Neural cell (in vitro differentiated cells): ENCODE results near the gene HAND2. TPM values are rescaled to one million over a fixed set of nuclear protein-coding genes. Genes with fewer than 3 reads are reported as not detected.

Experiments
- H2AFZ ChIP-seq: fragments of 200-600, 300-800 bp; sonication (generic), shearing (Covaris generic); 2 replicates; pipeline ENCODE4 v1.6.0; 2014; ENCODE audit warnings: low read depth, mild to moderate bottlenecking, antibody characterized with exemption, low read length, moderate library complexity
- H3F3A ChIP-seq: fragments of 200-600 bp; shearing (Covaris generic); 2 replicates; pipeline ENCODE4 v1.6.1; 2016; ENCODE audit warnings: mild to moderate bottlenecking, moderate library complexity, mixed read lengths, antibody characterized with exemption, low read length; ENCODE audit not compliant: insufficient read depth, poor library complexity, severe bottlenecking
- H3K27ac ChIP-seq: fragments of 200-600, 300-800 bp; sonication (generic), shearing (Covaris generic); 2 replicates; pipeline ENCODE4 v1.5.1; 2014; ENCODE audit warnings: mild to moderate bottlenecking, low read length, moderate library complexity
- H3K27me3 ChIP-seq: fragments of 300-800, 200-600 bp; sonication (generic), shearing (Covaris generic); 2 replicates; pipeline ENCODE4 v1.6.0; 2014; ENCODE audit warnings: mild to moderate bottlenecking, low read depth, low read length, moderate library complexity; ENCODE audit not compliant: insufficient read depth
- H3K36me3 ChIP-seq: fragments of 300-800, 200-600 bp; sonication (generic), shearing (Covaris generic); 2 replicates; pipeline ENCODE4 v1.5.1; 2014; ENCODE audit warnings: mild to moderate bottlenecking, antibody characterized with exemption, low read length, moderate library complexity; ENCODE audit not compliant: insufficient read depth
- H3K4me2 ChIP-seq: fragments of 300-800, 200-600 bp; sonication (generic), shearing (Covaris generic); 2 replicates; pipeline ENCODE4 v1.6.0; 2014; ENCODE audit warnings: mild to moderate bottlenecking, low read length
- H3K4me3 ChIP-seq: fragments of 300-800, 200-600 bp; sonication (generic), shearing (Covaris generic); 2 replicates; pipeline ENCODE4 v1.5.1; 2014; ENCODE audit warnings: mild to moderate bottlenecking, low read length, moderate library complexity
- H3K79me2 ChIP-seq: fragments of 200-600 bp; shearing (Covaris generic); replicated peaks from 2 replicates; pipeline ENCODE4 v1.6.0; 2014; ENCODE audit warnings: mild to moderate bottlenecking, low read length, moderate library complexity; ENCODE audit not compliant: insufficient read depth
- H3K9ac ChIP-seq: fragments of 300-800, 200-600 bp; sonication (generic), shearing (Covaris generic); 2 replicates; pipeline ENCODE4 v1.6.1; 2016; ENCODE audit warnings: mild to moderate bottlenecking, low read length, mixed read lengths
- H3K9me2 ChIP-seq: fragments of 200-600 bp; shearing (Covaris generic); 2 replicates; pipeline ENCODE4 v1.6.1; 2016; ENCODE audit warnings: mild to moderate bottlenecking, low read length, mixed read lengths; ENCODE audit not compliant: insufficient read depth
- H3K9me3 ChIP-seq: fragments of 200-600, 300-800 bp; sonication (generic), shearing (Covaris generic); 2 replicates; pipeline ENCODE4 v1.6.1; 2016; ENCODE audit warnings: mild to moderate bottlenecking, mixed run types, low read length, moderate library complexity, mixed read lengths
- H4K20me1 ChIP-seq: fragments of 200-600 bp; shearing (Covaris generic); 2 replicates; pipeline ENCODE4 v1.6.1; 2016; ENCODE audit warnings: mild to moderate bottlenecking, mixed run types; ENCODE audit not compliant: insufficient read depth
- CTCF ChIP-seq: fragments of 450-650 bp; IDR thresholded peaks from 2 replicates; pipeline ENCODE4 v1.5.1; 2014; ENCODE audit warnings: antibody characterized with exemption, mild to moderate bottlenecking, moderate library complexity; ENCODE audit not compliant: poor library complexity, severe bottlenecking
- EP300 ChIP-seq: fragments of 450-650 bp; conservative IDR thresholded peaks from 2 replicates; pipeline ENCODE4 v1.6.1; 2014; ENCODE audit warnings: antibody characterized with exemption, mild to moderate bottlenecking, moderate library complexity; ENCODE audit not compliant: poor library complexity, severe bottlenecking
- EZH2 ChIP-seq: fragments of 200-600, 300-800 bp; shearing (Covaris generic), sonication (generic); IDR thresholded peaks from 2 replicates; pipeline ENCODE4 v1.6.1; 2014; ENCODE audit warnings: antibody characterized with exemption, low read length, borderline replicate concordance, mild to moderate bottlenecking; ENCODE audit not compliant: insufficient read depth, poor library complexity, severe bottlenecking
- MXI1 ChIP-seq: fragments of 450-650 bp; conservative IDR thresholded peaks from 2 replicates; pipeline ENCODE4 v1.6.1; 2014; ENCODE audit warnings: antibody characterized with exemption, mild to moderate bottlenecking; ENCODE audit not compliant: poor library complexity, severe bottlenecking
- POLR2AphosphoS5 ChIP-seq: IDR thresholded peaks from 2 replicates; pipeline ENCODE4 v1.6.1; 2012
- RAD21 ChIP-seq: fragments of 450-650 bp; conservative IDR thresholded peaks from 2 replicates; pipeline ENCODE4 v1.6.1; 2014; ENCODE audit warnings: antibody characterized with exemption, mild to moderate bottlenecking, moderate library complexity
- SMC3 ChIP-seq: fragments of 450-650 bp; conservative IDR thresholded peaks from 2 replicates; pipeline ENCODE4 v1.6.1; 2014; ENCODE audit warnings: antibody characterized with exemption, mild to moderate bottlenecking, moderate library complexity; ENCODE audit not compliant: poor library complexity
- TAF1 ChIP-seq: IDR thresholded peaks from 2 replicates; pipeline ENCODE4 v1.6.1; 2012; ENCODE audit warnings: low read depth
- polyA plus RNA-seq: library from polyadenylated mRNA; depleted of rRNA; stranded (reverse); fragments of >200 nt; gene quantifications from 2 replicates; pipeline ENCODE4 v1.2.3, GENCODE V29; 2014
- TF ChIP-seq, protein P1 (sequence below): IDR thresholded peaks from 2 replicates; pipeline ENCODE4 v1.6.1; 2012; ENCODE audit warnings: borderline replicate concordance

HAND2 gene
- polyA plus RNA-seq, 1 donor from 2014 or later, result not detected

GRCh38 chr4:173504181-173504503 is 25.9 kb downstream of the HAND2 start:
- no peaks in the 10 kb centered on the region for H3K9me2 ChIP-seq
- no peak overlapping the region for H3K27ac ChIP-seq
- no peaks in the 10 kb centered on the region for H3K36me3 ChIP-seq
- H3K9me3 ChIP-seq, result no peaks in the 10 kb centered on the region
- H3K4me3 ChIP-seq, result no peak overlapping the region
- H3K9ac ChIP-seq, result no peak overlapping the region
- no peaks in the 10 kb centered on the region for H3K79me2 ChIP-seq
- peaks cover 100% of the 10 kb centered on the region for H3K27me3 ChIP-seq
- H2AFZ ChIP-seq, result no peak overlapping the region
- TF ChIP-seq, protein P1, sequence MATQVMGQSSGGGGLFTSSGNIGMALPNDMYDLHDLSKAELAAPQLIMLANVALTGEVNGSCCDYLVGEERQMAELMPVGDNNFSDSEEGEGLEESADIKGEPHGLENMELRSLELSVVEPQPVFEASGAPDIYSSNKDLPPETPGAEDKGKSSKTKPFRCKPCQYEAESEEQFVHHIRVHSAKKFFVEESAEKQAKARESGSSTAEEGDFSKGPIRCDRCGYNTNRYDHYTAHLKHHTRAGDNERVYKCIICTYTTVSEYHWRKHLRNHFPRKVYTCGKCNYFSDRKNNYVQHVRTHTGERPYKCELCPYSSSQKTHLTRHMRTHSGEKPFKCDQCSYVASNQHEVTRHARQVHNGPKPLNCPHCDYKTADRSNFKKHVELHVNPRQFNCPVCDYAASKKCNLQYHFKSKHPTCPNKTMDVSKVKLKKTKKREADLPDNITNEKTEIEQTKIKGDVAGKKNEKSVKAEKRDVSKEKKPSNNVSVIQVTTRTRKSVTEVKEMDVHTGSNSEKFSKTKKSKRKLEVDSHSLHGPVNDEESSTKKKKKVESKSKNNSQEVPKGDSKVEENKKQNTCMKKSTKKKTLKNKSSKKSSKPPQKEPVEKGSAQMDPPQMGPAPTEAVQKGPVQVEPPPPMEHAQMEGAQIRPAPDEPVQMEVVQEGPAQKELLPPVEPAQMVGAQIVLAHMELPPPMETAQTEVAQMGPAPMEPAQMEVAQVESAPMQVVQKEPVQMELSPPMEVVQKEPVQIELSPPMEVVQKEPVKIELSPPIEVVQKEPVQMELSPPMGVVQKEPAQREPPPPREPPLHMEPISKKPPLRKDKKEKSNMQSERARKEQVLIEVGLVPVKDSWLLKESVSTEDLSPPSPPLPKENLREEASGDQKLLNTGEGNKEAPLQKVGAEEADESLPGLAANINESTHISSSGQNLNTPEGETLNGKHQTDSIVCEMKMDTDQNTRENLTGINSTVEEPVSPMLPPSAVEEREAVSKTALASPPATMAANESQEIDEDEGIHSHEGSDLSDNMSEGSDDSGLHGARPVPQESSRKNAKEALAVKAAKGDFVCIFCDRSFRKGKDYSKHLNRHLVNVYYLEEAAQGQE, result no peak
- TF ChIP-seq EP300, result no peak
- TF ChIP-seq EZH2, result no peak
- TF ChIP-seq SMC3, result no peak
- no peak for TF ChIP-seq POLR2AphosphoS5
- TF ChIP-seq CTCF, result no peak
- TF ChIP-seq TAF1, result no peak
- no peak for TF ChIP-seq RAD21
- no peak for TF ChIP-seq MXI1
- H4K20me1 ChIP-seq, result no peaks in the 10 kb centered on the region
- H3K4me2 ChIP-seq, result no peak overlapping the region
- H3F3A ChIP-seq, result no peaks in the 10 kb centered on the region

DNA sequence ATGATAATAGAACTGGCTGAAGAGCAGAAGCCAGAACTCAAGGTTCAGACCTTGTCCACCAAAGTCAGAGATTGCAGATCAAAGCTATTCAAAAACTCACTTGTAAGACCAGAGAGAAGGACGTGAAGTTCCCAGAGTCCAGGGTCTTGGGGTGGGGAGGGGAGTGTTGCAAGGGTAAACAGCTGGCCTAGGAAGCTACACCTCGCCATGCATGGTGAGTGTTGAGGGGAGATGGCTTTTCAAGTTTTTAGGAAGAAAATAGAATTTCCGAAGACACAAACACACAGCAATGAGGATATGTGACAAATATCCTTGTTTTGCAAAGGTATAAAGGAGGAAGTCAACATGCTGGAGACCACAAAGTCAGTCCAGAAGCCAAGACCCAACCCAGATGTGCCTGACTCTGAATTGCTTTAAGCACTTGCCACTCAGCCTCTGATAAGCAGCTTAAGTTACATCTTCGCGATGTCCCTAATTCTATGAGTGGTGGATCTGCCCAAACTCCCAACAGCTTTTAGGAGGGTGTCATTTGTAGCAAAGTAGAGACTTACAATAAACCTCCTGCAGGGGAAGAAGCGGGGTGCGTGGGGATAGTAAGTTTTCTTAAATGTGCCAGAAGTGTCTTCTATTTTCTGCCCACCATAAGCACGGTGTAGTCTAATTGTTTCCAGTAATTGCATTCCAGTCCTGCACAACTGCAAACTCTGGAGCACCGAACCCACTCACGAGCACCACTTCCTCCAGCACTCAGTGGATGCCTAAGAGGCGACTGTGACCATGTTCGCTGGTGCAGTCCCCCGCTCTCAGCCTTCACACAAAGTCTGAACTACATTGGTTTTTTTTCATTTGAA is 26.5 kb downstream of the HAND2 start:
- H3K79me2 ChIP-seq, result no peaks in the 10 kb centered on the region

More for the DNA sequence above, 26.5 kb downstream of the HAND2 start:
- Histone ChIP-seq H2AFZ (no peak overlapping the region), H3K27ac (no peak overlapping the region), H3F3A (no peaks in the 10 kb centered on the region), H3K9ac (no peak overlapping the region), H3K36me3 (no peaks in the 10 kb centered on the region), H3K27me3 (peaks cover 100% of the 10 kb centered on the region), H3K9me2 (no peaks in the 10 kb centered on the region), H4K20me1 (no peaks in the 10 kb centered on the region), H3K4me2 (no peak overlapping the region), H3K9me3 (no peaks in the 10 kb centered on the region), H3K4me3 (no peak overlapping the region)
- TF ChIP-seq TAF1 (no peak), EP300 (no peak), MXI1 (no peak), EZH2 (no peak), SMC3 (no peak), CTCF (no peak), RAD21 (no peak), POLR2AphosphoS5 (no peak)
- TF ChIP-seq, protein P1, result no peak
